HL-60 (cell line): ENCODE results near the gene OSBPL7.

Source experiments
- DNase-seq, 2 experiments: peaks; one replicate each; pipeline ENCODE4 v3.0.0-alpha.2; 2010 to 2020; ENCODE audit warnings: low read depth in 1 of 2, low spot score in 1 of 2
- H3K27ac ChIP-seq: fragments of 250-450 bp; sonication (Bioruptor Pico); replicated peaks from 2 replicates; pipeline ENCODE4 v1.5.1; 2020; ENCODE audit warnings: mild to moderate bottlenecking, moderate library complexity
- H3K27me3 ChIP-seq: fragments of 250-450 bp; sonication (Bioruptor Pico); 2 replicates; pipeline ENCODE4 v1.5.1; 2021; ENCODE audit warnings: mild to moderate bottlenecking, moderate library complexity; ENCODE audit not compliant: insufficient read depth, poor library complexity, severe bottlenecking
- H3K4me3 ChIP-seq: replicated peaks from 2 replicates; pipeline ENCODE4 v1.5.1; 2011; ENCODE audit warnings: mild to moderate bottlenecking, control low read depth, low read length; ENCODE audit not compliant: insufficient read depth
- CTCF ChIP-seq: IDR thresholded peaks from one replicate; pipeline ENCODE4 v1.5.1; 2011; ENCODE audit warnings: low read length, control low read depth, inconsistent platforms; ENCODE audit not compliant: insufficient read depth
- GABPA ChIP-seq: IDR thresholded peaks from 2 replicates; pipeline ENCODE4 v1.6.1; 2012; ENCODE audit warnings: low read depth
- POLR2AphosphoS5 ChIP-seq: IDR thresholded peaks from 2 replicates; pipeline ENCODE4 v1.6.1; 2012; ENCODE audit warnings: low read depth
- REST ChIP-seq: IDR thresholded peaks from 2 replicates; pipeline ENCODE4 v1.6.1; 2012; ENCODE audit warnings: low read depth; ENCODE audit not compliant: insufficient replicate concordance
- SPI1 ChIP-seq: IDR thresholded peaks from 2 replicates; pipeline ENCODE4 v1.6.1; 2012; ENCODE audit warnings: low read depth, mild to moderate bottlenecking, borderline replicate concordance

OSBPL7 gene

GRCh38 chr17:47839071-47839470 lies 17.5 kb upstream of the OSBPL7 start:
- no peak overlapping the region for H3K27ac ChIP-seq
- TF ChIP-seq POLR2AphosphoS5 (no peak), REST (no peak), SPI1 (no peak), CTCF (no peak), GABPA (no peak)
- no peak for DNase-seq
- H3K27me3 ChIP-seq: no peaks in the 10 kb centered on the region
- no peak overlapping the region for H3K4me3 ChIP-seq

GRCh38 chr17:47838636-47839035 lies 17.0 kb upstream of the OSBPL7 start:
- no peak overlapping the region for H3K4me3 ChIP-seq
- DNase-seq: no peak
- H3K27me3 ChIP-seq: no peaks in the 10 kb centered on the region
- no peak overlapping the region for H3K27ac ChIP-seq
- TF ChIP-seq REST: no peak
- TF ChIP-seq POLR2AphosphoS5: no peak
- TF ChIP-seq GABPA: no peak
- TF ChIP-seq SPI1: no peak
- TF ChIP-seq CTCF: no peak

GRCh38 chr17:47837401-47838039 lies 15.9 kb upstream of the OSBPL7 start:
- no peak overlapping the region for H3K4me3 ChIP-seq
- no peak overlapping the region for H3K27ac ChIP-seq
- H3K27me3 ChIP-seq: no peaks in the 10 kb centered on the region
- no peak for TF ChIP-seq CTCF
- TF ChIP-seq GABPA: no peak
- TF ChIP-seq REST: no peak
- no peak for TF ChIP-seq POLR2AphosphoS5
- no peak for DNase-seq
